Superior temporal gyrus (tissue), 1 donor: ENCODE results near the gene PTGFRN.
A peak's percentile ranks its signal among the peaks of the same experiment; 100 is the strongest.

Source experiments
- DNase-seq: peaks from one replicate; pipeline ENCODE4 v3.0.0-alpha.2; 2016; ENCODE audit errors: extremely low spot score

PTGFRN gene

DNA sequence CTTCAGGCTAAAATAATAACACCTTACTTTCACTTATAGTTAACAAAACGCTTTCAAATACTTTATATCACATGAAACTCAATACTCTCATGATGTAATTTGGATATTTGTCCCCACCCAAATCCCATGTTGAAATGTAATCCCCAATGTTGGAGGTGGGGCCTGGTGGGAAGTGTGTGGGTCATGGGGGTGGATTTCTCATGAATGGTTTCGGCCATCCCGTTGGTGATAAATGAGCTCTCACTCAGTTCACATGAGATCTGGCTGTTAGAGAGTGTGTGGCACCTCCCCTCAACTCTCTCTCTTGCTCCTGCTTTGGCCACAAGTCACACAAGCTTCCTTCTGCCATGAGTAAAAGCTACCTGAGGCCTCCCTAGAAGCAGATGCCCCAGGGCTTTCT lies 22.5 kb upstream of the PTGFRN start:
- DNase-seq = no peak

DNA sequence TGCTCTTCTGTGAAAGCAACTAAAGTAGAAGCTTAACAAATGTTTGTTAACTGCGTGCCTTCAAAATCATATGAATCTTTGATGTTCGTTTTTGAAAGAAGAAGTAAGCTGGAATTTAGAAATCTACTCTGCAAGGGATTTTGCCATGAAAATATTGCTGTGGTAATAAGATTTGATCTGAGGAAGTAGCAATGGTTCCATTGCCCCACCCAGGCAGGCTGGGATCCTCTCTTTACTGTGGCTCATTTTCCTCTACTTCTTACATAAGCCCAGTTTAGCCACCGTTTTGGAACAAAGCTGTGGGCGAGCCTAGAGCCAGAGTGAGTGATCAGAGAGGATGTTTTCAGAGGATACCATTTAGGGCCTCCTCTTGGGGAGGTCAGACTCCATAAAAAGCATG lies 20.3 kb upstream of the PTGFRN start:
- no peak for DNase-seq

DNA sequence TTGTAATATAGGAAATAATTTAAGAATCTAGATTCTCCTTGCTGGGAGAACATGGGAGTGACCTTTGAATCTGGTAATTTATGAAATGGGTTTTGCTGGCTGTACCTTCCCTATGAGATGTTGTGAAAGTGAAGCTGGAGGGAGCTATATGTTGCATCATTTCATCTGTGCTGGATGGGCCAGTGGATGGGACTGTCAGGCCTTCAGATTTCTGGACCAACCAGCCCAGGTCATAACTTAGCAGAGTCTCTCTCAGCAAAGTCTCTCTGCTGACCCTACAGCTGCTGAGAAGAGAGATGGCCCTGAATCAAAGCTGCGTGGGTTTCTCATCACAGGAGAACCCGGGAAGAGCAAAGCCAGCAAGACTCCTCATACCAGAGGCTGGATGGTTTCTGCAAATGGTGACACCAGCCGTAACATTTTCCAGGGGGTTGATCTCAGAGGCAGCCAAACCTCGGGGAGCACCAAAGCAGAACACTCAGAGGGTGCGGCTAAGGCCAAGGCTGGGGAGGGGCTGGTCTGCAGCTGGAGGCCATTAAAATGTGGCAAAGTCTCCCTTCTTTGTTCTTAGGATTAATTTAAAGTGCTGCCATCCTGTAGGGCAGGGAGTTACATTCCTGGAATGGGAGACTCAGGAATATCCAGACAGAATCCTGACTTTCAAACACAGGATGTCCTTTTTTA lies 18.2 kb upstream of the PTGFRN start:
- no peak for DNase-seq

DNA sequence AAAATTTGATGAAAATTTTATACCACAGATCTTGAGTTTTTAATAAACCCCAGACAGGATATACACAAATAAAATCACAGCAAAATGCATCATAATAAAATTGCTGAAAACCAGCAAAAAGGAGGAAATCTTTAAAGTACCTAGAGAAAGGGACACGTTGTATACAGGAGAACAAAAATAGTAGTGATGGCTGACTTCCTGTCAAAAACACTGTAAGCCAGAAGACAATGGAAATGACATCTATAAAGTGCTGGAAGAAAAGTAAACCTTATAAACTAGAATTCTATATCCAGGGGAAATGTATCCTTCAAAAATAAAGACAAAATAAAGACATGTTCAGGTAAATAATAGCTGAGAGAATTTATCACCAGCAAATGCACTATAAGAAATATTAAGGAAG lies 14.6 kb upstream of the PTGFRN start:
- no peak for DNase-seq

DNA sequence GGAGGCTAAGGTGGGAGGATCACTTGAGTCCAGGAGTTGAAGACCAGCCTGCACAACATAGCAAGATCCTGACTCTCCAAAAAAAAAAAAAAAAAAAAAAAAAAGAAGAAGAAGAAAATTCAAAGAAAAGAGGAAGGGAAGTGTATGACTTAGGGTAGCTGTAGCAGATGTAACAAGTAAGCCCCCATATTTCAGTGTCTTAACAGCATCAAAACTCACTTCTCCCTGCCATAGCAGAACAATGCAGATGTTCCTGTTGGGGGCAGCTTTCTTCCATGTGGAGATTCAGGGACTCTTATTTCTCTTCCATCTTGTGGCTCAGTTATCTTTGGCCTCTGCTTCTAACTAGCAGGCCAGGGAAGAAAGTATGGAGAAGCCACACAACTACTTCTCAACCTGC lies 10.2 kb upstream of the PTGFRN start:
- DNase-seq = no peak

DNA sequence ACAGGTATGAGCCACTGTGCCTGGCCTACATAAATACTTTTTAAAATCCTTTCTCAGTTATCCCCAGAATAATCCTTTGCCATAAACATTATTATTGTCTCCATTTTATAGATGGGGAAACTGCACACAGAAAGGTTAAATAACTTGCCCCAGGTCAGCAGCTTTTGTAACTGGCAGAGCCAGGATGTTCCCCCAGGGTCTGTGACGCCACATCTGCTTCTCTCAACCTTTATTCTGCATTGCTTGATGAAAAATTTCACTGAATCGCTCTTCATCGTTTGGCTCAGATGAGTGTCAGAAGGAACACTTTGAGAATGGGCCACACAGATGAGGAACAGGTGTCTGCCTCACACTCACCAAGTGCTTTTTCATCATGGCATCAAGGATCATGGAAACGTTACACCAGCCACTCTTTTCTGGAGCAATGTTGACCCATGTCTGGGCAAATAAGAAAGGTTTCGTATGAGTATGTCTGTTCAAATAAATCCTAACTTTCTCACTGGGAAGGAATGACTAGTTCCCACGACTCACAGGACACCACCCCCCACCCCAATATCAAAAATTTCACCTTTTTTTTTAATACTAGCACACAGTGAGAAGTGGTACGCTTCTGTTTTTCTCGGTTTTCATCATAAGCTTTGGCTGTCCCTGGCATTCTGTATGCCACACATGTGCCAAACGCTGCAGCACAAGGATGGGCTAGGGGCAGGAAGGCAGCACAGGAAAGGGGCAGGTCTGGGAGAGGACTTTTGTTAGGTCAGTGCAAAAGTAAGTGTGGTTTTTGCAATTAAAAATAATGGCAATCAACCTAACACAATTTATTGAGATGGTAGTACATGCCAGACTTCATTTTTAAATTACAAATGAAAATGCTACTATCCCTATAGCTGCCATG lies 9.0 kb upstream of the PTGFRN start:
- no peak for DNase-seq

DNA sequence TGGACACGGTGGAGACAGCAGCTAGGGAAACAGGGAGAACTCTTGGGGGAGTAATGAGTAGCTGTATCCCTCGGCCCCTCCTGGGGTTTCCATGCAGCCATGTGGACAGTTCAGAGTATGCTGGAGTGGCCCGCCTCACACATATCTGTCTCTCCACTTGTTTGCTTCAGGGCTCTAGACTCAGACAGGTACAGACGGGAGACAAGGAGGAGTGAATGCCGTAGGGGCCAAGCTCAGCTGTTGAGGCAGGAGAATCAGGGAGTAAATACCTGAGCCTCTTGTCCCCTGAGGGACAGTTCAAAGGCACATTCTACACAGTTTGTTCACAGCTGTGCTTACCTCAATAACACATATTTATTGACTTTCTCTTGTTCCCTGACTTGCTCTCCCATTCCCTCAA lies 7.7 kb upstream of the PTGFRN start:
- no peak for DNase-seq

DNA sequence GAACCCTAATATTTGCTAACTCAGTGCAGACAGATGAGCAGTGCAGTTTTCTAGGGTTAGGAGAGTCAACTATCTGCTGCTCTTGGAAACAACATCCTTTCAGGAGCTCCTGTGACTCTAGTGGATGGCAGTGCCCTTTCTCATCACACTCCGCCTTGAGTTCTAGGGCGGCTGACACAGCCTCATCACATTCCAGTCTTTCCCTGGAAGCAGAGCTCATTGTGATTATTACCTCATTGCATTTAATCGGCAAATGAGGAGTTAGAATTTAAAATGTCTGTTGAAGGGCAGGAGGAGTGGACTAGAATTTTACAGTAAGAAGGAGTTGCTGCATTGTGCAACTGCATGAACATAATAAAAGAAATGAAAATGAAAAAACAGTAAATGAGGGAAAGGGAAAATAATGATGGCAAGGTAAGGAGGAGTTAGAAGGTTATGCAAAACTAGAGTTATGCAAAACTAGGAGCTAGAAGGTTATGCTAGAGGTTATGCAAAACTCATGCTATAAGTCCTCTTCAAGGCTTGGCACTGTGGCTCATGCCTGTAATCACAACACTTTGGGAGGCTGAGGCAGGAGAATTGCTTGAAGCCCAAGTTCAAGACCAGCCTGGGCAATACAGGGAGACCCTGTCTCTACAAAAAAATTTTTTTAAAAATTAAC lies 6.9 kb upstream of the PTGFRN start:
- no peak for DNase-seq

DNA sequence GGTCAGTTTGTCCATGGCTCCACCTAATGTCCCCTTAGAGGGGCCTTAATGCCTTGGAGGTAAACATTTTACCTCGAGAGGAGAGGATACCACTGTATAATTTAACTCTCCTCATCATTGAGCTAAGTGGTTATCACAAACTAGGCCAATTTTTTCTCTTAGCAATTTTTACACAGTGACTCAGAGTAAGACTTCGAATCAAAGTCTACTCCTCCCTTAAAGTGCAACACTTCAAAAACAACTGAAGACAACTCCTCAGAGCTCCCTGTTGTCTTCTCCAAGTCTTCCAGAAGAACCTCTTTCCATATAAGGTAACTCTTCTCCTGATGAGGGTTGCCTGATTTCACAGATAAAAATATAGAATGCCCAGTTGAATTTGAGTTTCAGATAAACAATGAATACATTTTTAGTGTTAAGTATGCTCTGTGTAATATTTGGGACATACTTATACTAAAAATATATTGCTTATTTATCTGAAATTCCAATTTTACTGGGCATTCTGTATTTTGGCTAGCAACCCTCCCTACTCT lies 4.9 kb upstream of the PTGFRN start:
- DNase-seq = no peak

DNA sequence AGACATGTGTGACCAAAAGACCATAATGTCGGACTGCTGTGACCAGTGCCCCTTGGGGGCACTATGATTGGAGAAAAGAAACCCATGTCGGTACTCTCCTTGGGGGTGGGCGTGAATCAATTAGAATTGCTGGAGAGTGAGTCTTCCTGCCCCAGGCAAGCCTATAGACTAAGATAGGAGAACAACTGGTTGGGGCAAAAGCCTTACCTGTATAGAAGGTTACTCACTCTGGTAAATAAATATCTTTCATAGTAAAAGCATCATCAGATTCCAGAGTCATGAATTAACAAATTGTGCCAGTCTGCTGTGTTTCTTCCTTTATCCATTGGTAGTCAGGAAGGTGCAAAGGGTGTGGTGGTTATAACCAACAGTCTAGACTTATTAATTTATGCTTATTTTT lies 2.9 kb upstream of the PTGFRN start:
- DNase-seq = no peak

DNA sequence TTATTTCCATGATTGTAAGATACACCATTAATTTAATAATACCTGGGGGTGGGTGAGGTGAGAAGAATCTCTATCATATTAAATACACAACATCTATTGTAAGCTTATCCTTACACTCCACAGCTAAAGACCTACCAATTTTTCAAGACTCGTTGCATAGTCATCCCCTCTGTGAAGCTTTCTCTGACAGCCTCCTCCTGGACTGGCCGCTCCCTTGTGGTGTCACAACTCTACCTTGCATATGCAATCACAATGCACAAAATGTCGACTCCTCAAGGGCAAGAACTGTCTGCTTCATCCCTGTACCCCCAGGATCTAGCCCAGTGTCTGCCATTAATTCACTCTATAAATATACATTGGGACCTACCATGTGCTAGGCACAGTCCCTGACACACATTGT lies 2.4 kb upstream of the PTGFRN start:
- no peak for DNase-seq

DNA sequence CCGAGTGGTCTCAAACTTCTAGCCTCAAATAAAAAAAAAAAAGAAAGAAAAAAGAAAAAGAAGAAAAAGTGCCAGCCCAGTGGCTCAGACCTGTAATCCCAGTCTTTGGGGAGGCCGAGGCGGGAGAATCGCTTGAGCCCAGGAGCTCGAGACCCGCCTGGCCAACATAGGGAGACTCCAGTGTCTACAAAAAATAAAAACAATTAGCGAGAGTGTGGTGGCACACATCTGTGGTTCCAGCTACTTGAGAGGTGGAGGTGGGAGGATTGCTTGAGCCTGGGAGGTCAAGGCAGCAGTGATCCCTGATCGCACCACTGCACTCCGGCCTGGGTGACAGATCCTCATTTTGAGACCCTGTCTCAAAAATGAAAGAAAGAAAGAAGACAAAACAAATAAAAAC lies 1.4 kb upstream of the PTGFRN start:
- DNase-seq = no peak

DNA sequence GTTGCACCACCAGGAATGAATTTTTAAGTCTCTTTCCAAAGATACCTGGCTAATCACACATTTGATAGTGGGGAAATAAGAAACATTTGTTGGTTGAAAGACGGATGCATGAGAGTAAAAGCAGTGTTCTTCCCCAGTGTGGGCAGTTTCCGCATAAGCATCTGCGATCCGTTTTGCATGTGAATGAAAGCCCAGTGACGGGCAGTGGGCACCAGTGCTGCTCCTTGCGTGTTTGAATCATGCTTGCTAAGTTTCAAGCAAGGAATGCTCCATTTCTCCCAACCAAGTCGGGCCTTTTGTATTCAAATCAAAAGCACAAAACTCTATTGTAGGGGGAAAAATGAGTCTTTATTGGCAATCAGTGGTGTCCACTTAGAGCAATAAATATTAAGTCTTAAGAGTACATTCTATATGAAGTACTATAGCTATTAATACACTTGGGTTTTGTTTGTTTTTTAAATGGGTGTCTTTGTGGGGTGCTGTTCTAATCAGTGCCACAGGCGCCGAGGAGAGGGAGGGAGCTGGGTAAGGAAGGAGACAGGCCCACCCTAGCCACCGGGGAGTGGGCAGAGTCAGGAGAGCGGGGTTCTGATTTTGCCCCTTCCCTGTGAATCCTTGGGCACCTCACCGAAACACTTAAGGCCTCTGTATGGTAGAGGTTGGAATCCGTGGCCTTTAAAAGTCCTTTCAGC lies 750 bp upstream of the PTGFRN start:
- DNase-seq = no peak

DNA sequence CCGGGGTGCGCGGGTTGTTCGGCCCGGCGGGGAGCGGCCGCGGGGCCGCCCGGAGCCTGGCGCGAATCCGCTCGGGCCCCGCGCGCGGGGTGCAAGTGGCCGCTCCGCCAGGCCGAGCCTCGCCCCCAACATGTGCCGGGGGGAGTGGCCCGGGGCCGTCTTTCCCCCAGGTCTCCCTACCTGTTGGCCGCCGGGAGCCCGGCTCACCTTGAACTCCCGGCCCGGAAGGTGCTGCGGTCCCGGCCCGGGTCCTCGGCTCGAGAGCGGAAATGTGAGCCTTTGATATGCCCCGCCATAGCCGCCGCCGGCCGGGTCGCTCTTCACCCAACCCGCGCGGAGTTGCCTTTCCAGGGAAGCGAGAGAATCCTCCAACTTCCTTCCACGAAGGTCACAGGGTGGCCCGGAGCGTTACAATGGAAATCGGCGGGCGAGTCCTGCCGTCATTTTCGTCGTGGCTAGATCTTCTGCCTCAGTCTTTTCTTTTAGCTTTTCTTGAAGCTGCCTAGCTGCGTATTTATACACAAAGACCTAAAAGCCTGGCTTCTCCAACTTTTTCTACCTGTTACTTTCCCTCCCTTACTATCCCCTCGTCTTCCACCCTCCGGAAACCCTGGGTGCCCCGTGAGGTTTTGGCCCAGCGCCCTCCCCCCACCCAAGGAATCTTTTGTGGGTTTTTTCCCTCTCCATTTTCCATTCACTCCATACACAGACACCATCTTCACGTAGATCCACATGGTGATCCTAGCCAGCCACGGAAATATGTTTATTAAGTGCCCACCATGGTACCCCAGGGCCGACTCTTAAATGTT lies 867 bp downstream of the PTGFRN start:
- no peak for DNase-seq

DNA sequence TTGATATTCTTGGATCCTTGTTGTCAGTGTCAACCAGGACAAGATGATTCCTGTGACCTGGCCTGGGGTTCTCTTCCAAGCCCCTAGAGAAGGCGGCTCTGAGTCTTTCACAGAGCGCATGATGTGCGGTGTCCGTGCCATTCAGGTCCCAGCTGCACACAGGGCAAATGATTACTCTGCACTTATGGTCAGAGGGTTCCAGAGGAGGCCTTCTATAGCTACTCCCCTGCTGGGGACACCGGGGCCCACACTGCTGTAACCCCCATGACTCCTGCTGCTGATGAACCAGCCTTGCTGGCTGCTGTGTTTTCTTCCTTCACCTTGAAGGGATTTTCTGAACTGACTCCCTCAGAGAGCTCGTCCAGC lies 1.5 kb downstream of the PTGFRN start:
- DNase-seq = no peak

DNA sequence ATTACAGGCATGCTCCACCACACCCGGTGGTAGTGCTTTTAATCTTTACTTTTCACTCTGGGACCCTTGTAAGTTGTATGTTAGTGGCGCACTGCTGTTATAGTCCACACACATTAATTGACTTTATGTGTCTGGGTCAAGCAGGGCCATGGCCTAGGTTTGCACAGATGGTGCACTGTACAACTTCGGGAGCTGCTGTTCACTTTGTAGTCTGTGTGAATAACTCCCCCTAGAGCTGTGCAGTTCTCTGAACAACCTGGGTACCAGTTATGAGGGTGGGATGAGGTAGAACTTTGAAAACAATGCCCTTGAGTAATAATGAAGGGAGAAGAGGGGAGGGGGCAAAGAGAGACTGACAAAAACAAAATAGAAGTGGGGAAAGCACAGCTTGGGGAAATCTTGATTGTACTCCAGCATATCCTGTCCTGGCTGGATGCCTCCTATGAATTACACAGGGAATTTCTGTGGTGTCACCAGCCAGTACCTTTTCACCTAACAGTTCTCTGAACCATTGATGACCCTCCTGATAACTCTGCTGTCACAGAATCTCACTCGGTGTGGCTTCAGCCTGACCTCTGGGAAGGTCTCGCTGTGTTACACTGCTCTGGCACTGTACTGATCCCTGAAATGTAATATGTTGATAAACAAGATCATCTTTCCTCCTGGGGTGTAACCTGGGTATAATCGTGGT lies 2.2 kb downstream of the PTGFRN start:
- DNase-seq = no peak

DNA sequence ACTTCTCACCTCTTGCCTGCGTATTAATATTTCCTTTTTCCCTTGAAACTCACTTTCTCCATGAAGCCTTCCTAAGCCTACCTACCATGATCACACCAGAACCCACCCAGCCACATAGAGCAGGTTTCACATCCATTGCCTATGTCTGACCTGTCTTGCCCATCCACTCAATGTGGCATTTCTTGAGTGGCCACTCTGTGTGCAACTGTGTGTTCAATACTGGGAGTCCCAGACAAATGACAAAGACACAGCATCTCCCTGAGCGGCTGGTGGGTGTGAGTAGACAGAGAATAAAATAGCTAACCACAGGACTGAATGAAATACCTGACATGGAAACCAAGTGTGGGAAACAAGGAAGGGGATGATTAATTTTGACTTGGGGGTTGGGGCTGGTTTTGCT lies 3.1 kb downstream of the PTGFRN start:
- no peak for DNase-seq

DNA sequence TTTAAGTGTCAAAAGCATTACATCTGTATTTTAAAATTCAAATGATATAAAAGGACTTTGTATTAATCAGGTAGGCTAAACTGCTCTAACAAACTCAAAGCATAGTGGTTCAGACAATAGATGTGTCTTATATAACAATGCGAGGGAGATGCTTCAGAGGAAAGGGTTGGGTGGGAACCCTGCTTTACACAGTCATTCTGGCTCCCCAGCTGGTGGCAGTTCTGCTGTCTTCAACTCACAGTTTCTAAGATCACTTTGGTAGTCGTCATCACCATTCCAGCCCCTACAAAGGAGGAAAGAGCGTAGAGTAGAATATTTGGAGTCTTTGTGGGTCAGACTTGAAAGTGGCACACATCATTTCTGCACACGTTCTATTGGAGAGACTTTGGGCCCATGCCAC lies 4.2 kb downstream of the PTGFRN start:
- DNase-seq = no peak

DNA sequence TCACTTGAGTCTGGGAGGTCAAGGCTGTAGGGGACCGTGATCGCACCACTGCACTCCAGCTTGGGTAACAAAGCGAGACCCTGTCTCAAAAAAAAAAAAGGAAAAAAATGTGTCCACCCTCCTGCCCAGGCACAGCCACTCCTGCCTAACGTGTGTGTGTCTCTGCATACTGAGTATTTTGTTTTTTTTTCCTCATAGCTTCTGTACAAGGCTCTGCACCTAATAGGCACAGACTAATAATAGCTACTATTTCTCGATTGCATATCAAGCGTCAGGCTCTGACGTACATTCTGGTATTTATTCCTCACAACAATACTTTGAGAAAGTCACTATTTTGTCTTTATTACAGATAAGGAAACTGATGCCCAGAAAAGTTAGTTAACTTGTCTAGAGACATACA lies 5.0 kb downstream of the PTGFRN start:
- no peak for DNase-seq

DNA sequence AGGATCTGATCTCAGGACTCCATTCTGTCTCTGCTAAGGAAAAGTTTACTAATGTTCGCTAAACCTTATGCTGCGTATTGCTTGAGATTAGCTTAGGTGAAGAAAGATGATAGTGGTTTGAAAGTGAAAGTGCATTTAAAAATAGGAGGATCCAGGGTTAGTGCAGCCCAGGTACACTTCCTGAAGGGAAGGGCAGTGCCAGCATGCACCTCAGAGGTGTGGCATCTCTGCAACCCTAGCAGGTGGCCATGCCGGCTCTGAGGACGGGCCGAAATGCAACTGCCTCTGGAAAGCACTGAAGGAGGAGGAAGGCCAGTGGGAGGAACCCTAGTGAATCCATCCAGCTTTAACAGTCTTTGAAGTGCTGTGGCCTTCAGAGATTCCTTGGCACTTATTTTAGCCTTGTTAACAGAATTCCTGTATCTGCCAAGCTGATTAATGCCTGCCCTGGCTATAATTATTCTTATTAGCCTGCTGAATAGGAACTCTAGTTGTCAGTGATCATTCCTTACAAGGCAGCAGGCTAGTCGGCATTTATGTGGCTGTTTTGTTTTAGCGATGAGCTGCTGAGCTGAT lies 5.5 kb downstream of the PTGFRN start:
- peak; percentile 46 for DNase-seq
